GM18508 (cell line): ENCODE data around the gene EPHB1.
"Not testable (repeated sequence)": the region's sequence is repeated elsewhere in the genome, so short reads cannot be mapped to it uniquely, and the experiment has no call there.

Source experiments
- ATAC-seq: cut with Tn5 transposase; IDR thresholded peaks from one replicate; pipeline ENCODE4 v1.9.1; 2021; ENCODE audit warnings: moderate number of reproducible peaks; ENCODE audit not compliant: insufficient read depth, unreplicated experiment

The EPHB1 gene

DNA sequence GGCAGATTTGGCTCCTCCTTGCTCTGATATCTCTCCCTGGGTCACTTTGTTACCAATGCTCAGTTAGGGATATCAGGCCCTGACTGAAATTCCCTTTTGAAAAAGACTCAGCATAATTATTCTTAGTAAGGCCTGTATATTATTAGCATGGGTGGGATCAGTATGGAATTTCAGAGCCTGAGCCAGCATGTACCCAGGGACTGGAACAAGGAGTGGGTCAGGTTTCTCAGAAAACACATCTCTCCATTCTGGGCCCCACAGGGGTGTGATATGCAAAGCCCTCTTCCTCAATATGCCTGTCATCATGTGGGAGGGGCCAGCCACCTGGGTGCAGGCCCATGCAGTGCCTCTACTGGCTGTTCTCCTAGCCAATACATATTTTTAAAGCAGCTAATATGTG lies 423.2 kb downstream of the EPHB1 start:
- ATAC-seq = no peak

DNA sequence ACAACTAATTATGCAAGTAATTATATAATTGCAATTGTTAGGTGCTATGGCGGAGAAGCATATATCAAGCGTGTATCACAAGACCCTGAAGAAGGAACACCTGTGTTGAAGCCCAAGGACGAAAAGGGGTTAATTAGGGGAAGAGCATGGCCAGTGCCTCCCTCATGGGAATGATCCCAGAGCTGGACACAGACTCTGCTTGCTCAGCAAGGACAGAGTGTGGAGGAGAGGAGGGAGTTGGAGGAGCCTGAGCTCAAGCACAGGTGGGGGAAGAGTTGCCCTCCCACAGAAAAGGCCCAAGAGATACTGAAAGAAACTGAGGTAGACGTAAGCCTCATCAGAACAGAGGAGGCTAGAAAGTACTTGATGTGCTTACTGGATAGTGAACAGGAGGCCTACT lies 423.7 kb downstream of the EPHB1 start:
- ATAC-seq = no peak

DNA sequence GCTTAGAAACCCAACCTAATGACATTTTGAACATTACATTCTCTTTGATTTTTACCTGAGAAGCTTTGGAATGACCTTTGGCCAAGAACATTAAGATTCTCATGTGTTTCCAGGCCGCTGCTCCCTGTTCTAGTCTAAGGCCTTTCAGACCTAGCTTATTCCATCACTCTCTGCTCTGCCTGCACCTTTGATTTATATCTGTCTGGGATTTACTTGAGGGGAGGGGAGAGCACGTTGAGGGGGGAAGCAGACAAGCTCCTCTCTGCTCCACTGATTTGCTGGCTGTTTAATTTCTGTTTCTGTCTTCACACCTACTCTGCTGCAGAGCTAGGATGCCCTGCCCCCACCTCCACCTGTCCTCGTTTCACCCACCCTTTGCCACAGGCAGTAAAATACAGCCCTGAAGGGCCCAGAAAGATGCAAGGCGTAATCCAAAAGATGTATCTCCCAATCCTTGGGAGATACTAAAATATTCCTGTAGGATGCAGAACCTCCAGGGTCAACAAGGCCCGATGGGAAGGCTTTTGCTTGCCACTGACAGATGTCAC lies 429.8 kb downstream of the EPHB1 start:
- no peak for ATAC-seq

DNA sequence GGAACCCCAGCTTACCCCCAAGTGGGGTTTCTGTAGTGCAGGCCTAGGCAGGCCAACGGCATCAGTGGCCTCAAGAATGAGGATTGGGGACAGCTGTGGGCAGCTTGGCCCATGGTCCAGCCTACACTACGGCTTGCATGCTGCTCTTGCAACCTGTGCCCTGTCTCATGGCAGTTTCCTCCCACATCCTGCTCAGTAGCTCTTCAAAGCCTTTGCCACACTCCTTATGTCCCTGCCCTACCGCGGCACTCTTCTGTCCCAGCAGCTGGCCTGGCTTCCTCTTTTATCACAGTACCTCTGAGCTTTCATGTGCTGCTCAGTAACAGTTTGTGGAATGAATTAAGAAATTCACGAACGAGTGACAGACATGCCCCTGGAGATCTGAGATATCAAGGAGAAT lies 431.0 kb downstream of the EPHB1 start:
- ATAC-seq = no peak

DNA sequence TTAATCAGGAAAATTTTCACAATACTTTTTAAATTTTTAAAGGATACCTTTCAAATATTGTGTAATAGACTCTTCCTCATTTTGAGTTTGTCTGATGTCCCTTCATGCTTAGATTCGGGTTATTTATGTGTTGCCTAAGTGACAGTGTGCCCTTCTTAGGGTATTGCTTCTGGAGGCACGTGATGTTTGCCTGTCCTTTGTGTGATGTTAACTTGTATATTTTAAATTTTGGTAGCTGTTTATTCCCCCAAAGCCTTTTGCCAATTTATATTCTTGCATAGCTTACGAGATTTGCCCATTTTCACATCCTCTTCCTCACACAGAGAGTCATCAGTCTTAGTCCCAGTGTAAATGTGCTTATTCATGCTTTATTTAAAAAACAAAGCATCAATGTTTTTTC lies 433.1 kb downstream of the EPHB1 start:
- ATAC-seq = no peak

DNA sequence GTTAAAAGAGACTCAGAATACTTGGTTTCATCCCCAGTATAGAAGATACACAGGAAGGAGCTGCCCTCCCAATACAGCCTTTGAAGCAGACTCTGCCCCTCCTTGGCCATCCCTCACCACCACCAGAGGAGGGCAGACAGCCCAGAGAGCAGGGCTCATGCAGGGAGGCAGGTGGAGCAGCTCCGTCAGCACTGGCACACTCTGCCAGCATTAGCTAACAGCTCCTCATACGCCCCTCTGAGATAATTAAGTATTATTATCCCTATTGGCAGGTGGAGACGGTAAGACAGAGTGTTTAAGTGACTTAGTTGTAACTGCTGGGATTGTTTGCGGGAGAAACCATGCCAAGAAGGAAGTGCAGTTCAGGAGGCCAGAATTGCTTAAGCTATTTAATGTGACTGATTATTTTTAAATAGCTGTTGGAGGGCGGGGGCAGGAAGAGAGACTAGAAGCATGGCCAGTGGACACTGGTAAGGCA lies 434.0 kb downstream of the EPHB1 start:
- ATAC-seq = no peak

DNA sequence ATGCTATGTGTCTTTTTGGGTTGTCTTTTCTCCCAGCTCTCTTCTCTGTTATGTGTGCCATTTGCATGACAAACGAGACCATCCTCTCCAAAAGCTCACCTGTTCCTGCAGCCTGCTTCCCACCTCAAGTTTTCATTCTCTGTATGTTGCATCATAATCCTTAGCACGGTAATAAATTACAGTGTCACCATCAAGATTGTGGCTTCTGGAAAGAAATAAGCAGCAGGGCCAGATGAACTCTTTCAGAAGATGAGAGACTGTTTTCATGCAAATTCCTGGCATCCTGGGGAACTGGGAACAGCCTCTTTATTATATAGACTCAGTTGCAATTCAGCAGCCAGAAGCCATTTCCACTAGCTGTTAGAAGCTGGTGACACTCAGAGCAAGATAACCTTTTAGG lies 436.7 kb downstream of the EPHB1 start:
- ATAC-seq = no peak

DNA sequence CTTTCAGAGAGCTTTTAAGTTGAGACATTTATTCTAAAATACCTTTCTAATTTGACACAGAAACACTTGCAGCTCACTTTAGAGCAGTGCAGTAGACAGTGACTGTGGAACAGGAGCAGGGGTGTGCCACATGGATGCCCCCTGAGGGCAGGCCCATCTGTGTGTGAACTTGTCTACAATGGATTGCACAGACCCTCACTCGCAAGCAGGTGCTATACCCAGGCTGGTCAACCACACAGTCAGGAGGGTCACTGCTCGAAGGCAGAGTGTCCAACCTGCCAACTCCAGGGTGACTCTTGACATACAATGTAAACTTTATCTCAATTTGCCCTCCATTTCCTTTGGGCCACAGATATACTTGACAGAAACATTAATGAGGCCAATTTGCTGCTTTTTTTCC lies 437.2 kb downstream of the EPHB1 start:
- ATAC-seq = no peak

DNA sequence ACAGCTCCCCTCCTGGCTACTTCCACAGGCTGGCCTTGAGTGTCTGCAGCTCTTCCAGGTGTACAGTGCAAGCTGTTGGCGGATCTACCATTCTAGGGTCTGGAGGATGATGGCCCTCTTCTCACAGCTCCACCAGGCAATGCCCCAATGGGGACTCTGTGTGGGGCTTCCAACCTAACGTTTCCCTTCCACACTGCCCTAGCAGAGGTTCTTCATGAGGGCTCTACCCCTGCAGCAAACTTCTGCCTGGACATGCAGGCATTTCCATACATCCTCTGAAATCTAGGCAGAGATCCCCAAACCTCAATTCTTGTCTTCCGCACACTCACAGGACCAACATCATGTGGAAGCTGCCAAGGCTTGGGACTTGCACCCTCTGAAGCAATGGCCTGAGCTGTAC lies 438.4 kb downstream of the EPHB1 start:
- not testable (repeated sequence) for ATAC-seq

DNA sequence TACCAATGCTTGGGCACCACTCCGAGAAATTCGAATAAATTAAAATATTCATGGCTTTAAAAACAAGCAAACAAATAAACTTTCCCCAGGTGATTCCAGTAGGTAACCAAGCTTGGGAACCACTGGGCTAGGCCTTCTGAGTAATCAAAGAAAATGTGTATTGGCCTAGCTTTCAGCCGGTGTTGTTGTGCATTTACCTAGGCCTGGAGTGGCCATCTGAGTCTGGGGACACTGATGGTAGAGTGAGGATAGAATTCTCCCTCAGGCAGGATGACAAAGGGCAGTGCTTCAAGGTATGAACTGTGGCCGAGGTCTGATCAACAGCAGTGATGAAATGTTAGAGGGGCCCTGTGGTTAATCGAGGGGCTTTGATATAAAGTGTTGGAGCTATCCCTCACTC lies 440.5 kb downstream of the EPHB1 start:
- ATAC-seq = no peak

DNA sequence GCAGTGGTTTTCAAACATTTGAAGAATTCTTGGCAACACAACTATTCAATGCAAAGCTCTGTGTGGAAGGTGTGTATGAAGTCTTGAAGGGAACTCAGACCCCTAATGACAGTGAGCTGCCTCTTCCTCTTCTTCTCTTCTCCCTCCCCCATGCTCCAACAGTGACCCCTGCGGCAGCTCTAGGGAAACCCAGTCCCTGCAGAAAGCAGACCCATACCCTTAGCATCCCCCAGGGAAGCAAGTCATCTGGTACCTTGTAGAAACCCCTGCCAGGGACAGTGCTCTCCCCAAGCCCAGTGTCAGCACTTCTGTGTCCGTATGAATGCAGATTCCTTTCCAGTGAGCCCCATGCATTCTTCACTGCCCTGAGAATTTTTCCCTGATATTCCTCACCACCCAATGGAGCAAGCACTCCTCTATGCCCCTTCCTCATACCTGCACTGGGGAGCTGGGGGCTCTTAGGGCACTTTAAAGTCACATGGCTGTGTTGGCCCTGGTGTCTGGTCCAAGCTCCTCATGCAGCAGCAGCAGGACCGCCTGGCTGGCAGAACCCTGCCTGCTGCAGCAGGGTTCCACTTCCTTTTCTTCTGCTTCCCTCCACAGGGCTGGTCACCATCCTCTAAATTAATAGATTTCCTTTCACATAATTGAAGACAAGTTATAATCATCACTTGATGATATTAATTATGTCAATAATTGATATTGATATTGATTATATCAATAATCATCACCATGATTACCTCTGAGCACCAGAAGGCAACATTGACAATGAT lies 442.5 kb downstream of the EPHB1 start:
- ATAC-seq = no peak

DNA sequence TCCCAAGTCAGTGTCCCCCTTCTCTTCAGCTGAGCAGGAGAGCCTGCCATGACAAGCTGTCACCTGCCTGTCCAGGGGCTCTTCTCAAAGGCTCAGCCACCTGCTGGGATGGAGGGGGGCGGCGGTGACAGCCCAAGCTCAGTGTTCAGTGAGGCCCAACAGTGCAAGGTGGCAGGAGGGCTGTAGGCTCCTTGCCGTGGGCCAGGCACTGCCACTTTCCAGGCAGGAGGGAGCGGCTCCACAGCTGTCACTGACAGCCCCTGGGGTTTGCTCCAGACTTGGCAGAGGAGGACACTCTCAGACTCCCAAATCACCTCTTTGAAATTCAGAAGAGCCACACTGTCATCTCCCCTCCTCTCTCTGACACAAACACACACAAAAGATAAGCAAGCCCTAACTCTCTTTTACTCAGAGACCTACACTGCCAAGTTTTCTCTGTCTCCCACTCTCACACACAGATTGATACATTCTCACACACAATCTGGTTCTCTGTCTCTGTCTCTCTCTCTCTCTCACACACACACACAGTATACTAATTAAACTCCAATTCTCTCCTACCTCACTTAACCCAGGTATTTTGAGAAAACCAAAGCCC lies 443.3 kb downstream of the EPHB1 start:
- ATAC-seq = no peak

DNA sequence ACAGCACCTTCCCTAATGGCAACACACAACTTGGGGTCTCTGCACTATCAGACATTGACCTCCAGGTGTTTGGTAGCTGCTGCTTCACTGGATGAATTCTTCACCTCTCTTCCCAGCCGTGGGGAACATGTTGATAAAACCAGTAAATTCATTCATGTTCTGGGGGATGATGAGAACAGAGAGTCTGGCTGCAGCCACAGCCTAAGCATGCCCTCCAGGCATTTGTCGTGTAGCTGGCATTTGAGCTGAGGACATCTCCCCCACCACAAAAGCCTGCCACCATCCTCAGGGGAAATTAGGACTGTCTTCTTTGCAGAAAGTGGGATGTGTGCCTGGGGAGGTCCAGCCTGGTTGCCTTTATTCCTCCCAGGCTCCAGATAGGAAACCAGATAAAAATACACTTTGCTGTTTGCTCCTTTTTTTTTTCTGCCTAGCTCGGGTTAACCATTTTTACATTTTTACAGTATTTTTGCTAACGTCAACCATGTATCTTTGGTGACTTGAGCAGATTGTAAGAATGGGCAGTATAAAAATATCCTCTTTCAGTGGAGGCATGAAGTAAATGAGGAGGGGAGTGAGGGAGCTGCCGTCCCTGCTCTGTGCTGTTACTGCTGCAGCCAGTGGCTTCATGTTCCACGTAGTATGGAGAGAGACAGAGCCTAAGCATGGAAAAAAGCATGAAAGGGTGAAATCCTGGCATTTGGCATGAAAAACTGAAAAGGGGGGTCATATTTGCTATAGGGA lies 444.0 kb downstream of the EPHB1 start:
- ATAC-seq = no peak

DNA sequence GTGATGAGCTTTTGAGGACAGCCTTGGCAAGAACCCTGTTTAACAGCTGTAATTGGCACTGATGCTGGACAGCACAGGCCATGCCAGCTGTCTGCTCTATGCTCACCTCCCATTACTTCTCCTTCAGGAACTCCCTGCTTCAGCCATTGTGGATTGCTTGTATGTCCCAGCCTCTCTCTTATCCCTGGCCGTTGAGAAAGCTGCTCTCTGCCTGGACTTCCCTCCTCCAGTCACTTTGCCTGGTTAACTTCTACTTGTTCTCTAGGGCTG lies 444.5 kb downstream of the EPHB1 start:
- no peak for ATAC-seq

DNA sequence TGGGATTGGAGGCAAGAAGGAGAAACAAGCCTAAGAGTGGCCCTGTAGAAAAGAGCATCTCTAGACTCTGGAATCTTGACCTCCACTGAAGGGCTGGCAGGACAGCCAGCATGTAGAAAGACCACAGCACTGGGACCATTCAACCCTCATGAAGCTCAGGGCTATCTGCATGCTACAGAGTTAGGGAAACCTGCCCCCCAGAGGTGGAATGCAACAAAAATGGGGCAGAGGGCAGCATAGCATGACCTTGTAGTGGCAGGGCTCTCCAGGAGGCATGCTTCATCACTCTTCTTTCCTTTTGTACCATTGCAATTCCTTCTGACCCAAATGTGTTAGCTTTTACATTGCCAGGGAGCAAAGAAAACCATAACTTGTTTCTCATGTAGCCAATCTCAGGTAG lies 445.4 kb downstream of the EPHB1 start:
- ATAC-seq = no peak

DNA sequence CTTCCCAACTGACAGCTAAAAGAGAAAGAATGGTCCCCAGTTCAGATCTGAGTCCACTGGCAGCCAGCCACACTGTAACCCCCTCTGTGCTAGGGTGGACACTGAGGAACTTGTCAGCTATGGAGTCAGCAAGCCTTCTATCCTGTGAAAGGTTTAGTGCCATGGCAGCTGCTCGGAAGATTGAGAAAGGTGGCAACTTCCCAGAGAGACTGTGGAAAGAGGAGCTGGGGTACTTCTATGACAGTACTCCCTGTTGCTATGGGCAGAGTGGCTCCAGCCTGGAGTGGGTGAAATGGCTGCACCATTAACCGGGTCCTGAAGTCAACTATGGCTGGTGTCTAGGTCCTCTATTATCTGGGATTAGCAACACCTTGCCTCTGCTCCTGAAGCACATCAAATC lies 447.2 kb downstream of the EPHB1 start:
- no peak for ATAC-seq

DNA sequence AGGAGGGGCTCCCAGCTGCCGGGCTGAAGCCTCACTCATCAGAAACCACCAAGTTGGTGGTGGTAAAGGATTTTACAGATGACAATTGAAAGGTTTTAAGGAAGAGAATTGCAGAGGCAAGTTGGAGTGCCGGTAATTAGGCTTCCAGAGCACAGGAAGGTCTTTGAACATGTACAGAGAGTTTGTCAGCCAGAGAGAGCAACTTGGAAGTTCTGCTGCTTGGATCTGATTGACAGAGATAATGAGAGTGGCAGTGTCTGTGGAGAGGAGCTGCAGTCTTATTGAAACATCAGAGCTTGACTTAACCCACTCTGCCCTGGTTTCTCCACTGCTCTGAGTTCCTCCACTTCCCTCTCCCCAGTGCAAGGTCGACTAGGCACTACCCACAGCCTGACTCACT lies 448.6 kb downstream of the EPHB1 start:
- ATAC-seq = no peak

DNA sequence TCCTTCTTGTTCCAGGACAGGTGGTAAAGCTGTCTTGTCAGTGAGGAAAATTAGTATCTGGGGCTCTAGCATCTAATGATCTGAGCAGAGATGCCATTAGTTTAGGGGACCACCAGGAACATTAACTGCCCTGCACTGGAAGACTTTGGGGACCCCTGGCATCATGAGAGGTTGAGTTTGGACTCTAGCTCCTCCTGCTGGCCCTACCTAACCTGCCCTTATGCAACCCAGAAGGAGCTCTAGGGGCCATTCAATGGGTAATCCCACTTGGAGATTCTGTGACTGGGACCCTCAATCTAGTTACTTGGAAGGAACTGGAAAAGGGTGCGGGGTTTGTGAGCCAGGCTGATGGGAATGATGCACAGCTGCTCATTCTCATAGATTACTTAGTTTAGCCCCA lies 451.0 kb downstream of the EPHB1 start:
- ATAC-seq = no peak

DNA sequence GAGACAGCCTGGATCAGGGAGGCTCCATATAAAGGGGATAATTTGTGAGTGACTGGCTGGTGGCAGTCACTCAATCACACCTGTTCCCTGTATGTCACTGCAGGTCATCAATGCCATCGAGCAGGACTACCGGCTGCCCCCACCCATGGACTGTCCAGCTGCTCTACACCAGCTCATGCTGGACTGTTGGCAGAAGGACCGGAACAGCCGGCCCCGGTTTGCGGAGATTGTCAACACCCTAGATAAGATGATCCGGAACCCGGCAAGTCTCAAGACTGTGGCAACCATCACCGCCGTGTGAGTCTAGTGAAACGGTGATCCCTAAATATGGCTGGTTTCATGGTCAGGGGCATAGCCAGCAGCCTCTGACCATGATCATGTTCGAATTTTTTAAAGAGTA lies 453.2 kb downstream of the EPHB1 start:
- no peak for ATAC-seq

DNA sequence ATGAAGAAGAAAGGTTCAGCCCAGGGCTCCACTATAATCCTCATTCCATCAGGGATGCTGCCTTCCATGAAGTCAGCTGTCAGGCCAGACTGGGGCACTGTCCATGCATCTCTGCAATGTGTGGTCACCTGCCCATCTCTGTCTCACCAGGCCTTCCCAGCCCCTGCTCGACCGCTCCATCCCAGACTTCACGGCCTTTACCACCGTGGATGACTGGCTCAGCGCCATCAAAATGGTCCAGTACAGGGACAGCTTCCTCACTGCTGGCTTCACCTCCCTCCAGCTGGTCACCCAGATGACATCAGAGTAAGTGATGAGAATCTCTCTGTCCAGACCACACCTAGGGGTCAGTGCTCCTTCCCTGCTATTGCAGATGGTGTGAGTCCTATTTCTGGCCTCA lies 454.1 kb downstream of the EPHB1 start:
- no peak for ATAC-seq

DNA sequence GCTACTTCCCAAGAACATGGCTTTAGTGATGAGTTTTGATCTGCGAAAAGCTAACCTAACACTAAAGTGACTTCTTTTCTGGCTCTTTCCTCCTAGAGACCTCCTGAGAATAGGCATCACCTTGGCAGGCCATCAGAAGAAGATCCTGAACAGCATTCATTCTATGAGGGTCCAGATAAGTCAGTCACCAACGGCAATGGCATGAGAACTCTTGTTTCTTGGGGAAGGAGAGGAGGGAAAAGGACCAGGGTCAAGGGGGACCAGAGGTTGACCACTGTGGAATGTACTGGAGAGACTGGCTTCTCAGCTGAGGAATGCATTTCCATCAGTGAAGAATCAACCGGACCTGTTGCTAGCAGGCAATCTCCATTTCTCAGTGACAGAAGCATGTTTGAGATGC lies 463.9 kb downstream of the EPHB1 start:
- ATAC-seq = no peak
